MM.1S (cell line): ENCODE results near the gene TBC1D2.

Experiments used
- DNase-seq: peaks from one replicate; pipeline ENCODE4 v3.0.0-alpha.2; 2015
- H2AFZ ChIP-seq: fragments of 300-600 bp; sonication (generic); 2 replicates; pipeline ENCODE4 v1.6.0; 2016; ENCODE audit warnings: antibody characterized with exemption, low read length
- H3F3A ChIP-seq: fragments of 300-600 bp; sonication (generic); 2 replicates; pipeline ENCODE4 v1.6.1; 2016; ENCODE audit warnings: mild to moderate bottlenecking, antibody characterized with exemption, low read length, moderate library complexity, mixed read lengths; ENCODE audit not compliant: insufficient read depth
- H3K27ac ChIP-seq: fragments of 300-600 bp; sonication (generic); 2 replicates; pipeline ENCODE4 v1.5.1; 2016; ENCODE audit warnings: mild to moderate bottlenecking, low read length
- H3K27me3 ChIP-seq: fragments of 300-600 bp; sonication (generic); replicated peaks from 2 replicates; pipeline ENCODE4 v1.6.0; 2016; ENCODE audit warnings: low read length; ENCODE audit not compliant: insufficient read depth
- H3K36me3 ChIP-seq: fragments of 300-600 bp; sonication (generic); replicated peaks from 2 replicates; pipeline ENCODE4 v1.6.1; 2016; ENCODE audit warnings: mild to moderate bottlenecking, low read length, mixed read lengths; ENCODE audit not compliant: insufficient read depth
- H3K4me1 ChIP-seq: fragments of 300-600 bp; sonication (generic); 2 replicates; pipeline ENCODE4 v1.6.1; 2016; ENCODE audit warnings: low read length, mixed read lengths
- H3K4me2 ChIP-seq: fragments of 300-600 bp; sonication (generic); 2 replicates; pipeline ENCODE4 v1.6.0; 2016; ENCODE audit warnings: low read depth, low read length
- H3K4me3 ChIP-seq: fragments of 300-600 bp; sonication (generic); 2 replicates; pipeline ENCODE4 v1.5.1; 2016; ENCODE audit warnings: low read length, mixed read lengths
- H3K79me2 ChIP-seq: fragments of 300-600 bp; sonication (generic); 2 replicates; pipeline ENCODE4 v1.6.1; 2016; ENCODE audit warnings: mixed run types, low read length, mixed read lengths
- H3K9ac ChIP-seq: fragments of 300-600 bp; sonication (generic); 2 replicates; pipeline ENCODE4 v1.6.1; 2016; ENCODE audit warnings: low read length, mixed read lengths
- H3K9me2 ChIP-seq: fragments of 300-600 bp; sonication (generic); replicated peaks from 2 replicates; pipeline ENCODE4 v1.6.1; 2016; ENCODE audit warnings: mild to moderate bottlenecking, low read length, mixed read lengths; ENCODE audit not compliant: insufficient read depth
- H3K9me3 ChIP-seq: fragments of 300-600 bp; sonication (generic); replicated peaks from 2 replicates; pipeline ENCODE4 v1.6.1; 2016; ENCODE audit warnings: mild to moderate bottlenecking, low read length, mixed read lengths; ENCODE audit not compliant: insufficient read depth
- H4K20me1 ChIP-seq: fragments of 300-600 bp; sonication (generic); 2 replicates; pipeline ENCODE4 v1.6.1; 2016; ENCODE audit warnings: mild to moderate bottlenecking, low read length, moderate library complexity, mixed read lengths; ENCODE audit not compliant: insufficient read depth
- CTCF ChIP-seq: fragments of 300-600 bp; sonication (generic); IDR thresholded peaks from 2 replicates; pipeline ENCODE4 v1.5.1; 2016; ENCODE audit warnings: antibody characterized with exemption, low read length, mixed read lengths
- EZH2 ChIP-seq: fragments of 300-600 bp; sonication (generic); optimal IDR thresholded peaks from 2 replicates; pipeline ENCODE3; 2017; ENCODE audit warnings: low read depth, mild to moderate bottlenecking, antibody characterized with exemption, low read length, mixed read lengths
- EZH2phosphoT487 ChIP-seq: fragments of 300-600 bp; sonication (generic); IDR thresholded peaks from 2 replicates; pipeline ENCODE4 v1.6.1; 2018; ENCODE audit warnings: antibody characterized with exemption, low read length

TBC1D2 gene

GRCh38 chr9:98152526-98152925 lies 102.9 kb downstream of the TBC1D2 start:
- TF ChIP-seq EZH2phosphoT487 (no peak), EZH2 (no peak), CTCF (no peak)
- H4K20me1 ChIP-seq = no peaks in the 10 kb centered on the region
- H3K4me3 ChIP-seq = no peak overlapping the region
- H3F3A ChIP-seq = no peaks in the 10 kb centered on the region
- H3K4me2 ChIP-seq = no peak overlapping the region
- H3K9me2 ChIP-seq = no peaks in the 10 kb centered on the region
- H3K79me2 ChIP-seq = no peaks in the 10 kb centered on the region
- no peak overlapping the region for H3K27ac ChIP-seq
- no peaks in the 10 kb centered on the region for H3K9me3 ChIP-seq
- no peak overlapping the region for H3K9ac ChIP-seq
- no peak for DNase-seq
- H3K36me3 ChIP-seq = no peaks in the 10 kb centered on the region
- H3K27me3 ChIP-seq = no peaks in the 10 kb centered on the region
- no peak overlapping the region for H2AFZ ChIP-seq
- H3K4me1 ChIP-seq = no peaks in the 10 kb centered on the region

- no peaks in the 10 kb centered on the region for H3K9me2 ChIP-seq
- H3K4me1 ChIP-seq = 0 out of 2 replicates have a peak, but pooled peaks cover 8% of the 10 kb centered on the region
- H3K4me3 ChIP-seq = no peak overlapping the region
- H3K79me2 ChIP-seq = no peaks in the 10 kb centered on the region
- H4K20me1 ChIP-seq = no peaks in the 10 kb centered on the region
- H3K9ac ChIP-seq = no peak overlapping the region
- no peaks in the 10 kb centered on the region for H3K9me3 ChIP-seq
- no peaks in the 10 kb centered on the region for H3F3A ChIP-seq
- no peak for TF ChIP-seq EZH2phosphoT487
- no peak for TF ChIP-seq CTCF
- TF ChIP-seq EZH2 = no peak
- no peak for DNase-seq
- no peaks in the 10 kb centered on the region for H3K27me3 ChIP-seq
- no peak overlapping the region for H3K4me2 ChIP-seq
- H2AFZ ChIP-seq = no peak overlapping the region
- H3K36me3 ChIP-seq = no peaks in the 10 kb centered on the region
- H3K27ac ChIP-seq = no peak overlapping the region
Measured at GRCh38 chr9:98150721-98151120, 104.7 kb downstream of the TBC1D2 start.

- no peak overlapping the region for H2AFZ ChIP-seq
- H3F3A ChIP-seq = no peaks in the 10 kb centered on the region
- H3K4me3 ChIP-seq = no peak overlapping the region
- no peaks in the 10 kb centered on the region for H4K20me1 ChIP-seq
- no peak overlapping the region for H3K4me2 ChIP-seq
- H3K27ac ChIP-seq = no peak overlapping the region
- no peaks in the 10 kb centered on the region for H3K79me2 ChIP-seq
- no peak overlapping the region for H3K9ac ChIP-seq
- H3K36me3 ChIP-seq = no peaks in the 10 kb centered on the region
- TF ChIP-seq EZH2 (no peak), CTCF (no peak), EZH2phosphoT487 (no peak)
- no peaks in the 10 kb centered on the region for H3K9me3 ChIP-seq
- DNase-seq = no peak
- H3K4me1 ChIP-seq = 0 out of 2 replicates have a peak, but pooled peaks cover 8% of the 10 kb centered on the region
- H3K27me3 ChIP-seq = no peaks in the 10 kb centered on the region
- no peaks in the 10 kb centered on the region for H3K9me2 ChIP-seq
Measured at GRCh38 chr9:98150164-98150563, 105.3 kb downstream of the TBC1D2 start.
